HG02852 (cell line): ENCODE data around the gene ONECUT2.
A peak's percentile ranks its signal among the peaks of the same experiment; 100 is the strongest.
"Not testable (repeated sequence)": the region's sequence is repeated elsewhere in the genome, so short reads cannot be mapped to it uniquely, and the experiment has no call there.

Experiments used
- ATAC-seq: cut with Tn5 transposase; IDR thresholded peaks from one replicate; pipeline ENCODE4 v1.9.1; 2021; ENCODE audit warnings: mild to moderate bottlenecking, moderate library complexity; ENCODE audit not compliant: unreplicated experiment

ONECUT2 gene

DNA sequence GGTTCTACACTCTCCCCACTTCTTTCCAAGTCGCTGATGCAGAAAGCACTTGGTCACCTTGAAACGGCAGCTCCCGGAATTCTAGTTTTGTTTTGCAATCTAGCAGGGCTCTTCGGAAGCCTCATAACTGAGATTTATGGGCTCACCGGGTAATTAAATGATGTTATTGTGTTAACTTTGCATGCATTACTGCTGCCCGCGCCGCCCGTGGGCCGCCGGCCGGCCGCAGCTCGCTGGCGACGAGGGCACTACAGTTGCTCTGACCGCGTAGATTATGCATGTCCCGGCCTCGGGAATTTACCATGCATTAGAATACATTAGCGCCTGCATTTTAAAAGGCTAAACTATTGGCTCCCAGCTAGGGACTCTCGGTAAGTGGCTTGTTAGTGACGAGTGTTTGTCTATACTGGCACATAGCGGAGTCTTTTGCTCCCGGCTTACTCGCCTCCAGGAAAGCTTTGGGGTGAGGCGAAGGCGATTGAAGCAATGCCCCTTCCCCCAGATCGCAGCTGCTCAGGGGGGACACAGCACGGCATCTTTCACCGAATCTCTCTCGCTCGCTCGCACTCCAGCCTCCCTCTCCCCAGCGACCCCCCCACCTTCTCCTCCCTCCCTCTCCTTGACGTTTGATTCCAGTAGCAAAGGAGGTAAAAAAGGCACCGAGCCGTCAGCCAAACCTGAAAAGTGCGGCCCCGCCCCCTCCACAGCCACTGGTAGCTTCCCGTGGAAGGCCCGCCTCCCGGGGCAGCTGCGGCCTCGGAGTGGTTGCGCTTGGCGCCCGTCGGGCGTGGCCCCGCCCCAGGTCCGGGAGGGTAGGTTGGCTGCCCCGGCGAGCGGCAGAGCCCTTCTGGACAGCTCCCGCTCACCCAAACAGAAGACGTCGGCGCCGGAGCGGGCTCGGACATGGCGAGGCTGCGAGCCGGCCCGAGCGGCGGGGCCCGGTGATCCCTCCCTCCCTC, at the start of gene ONECUT2:
ONECUT2 (plus strand) TSS at position 839 of the 959 bp plus-strand sequence. CDS start 343 bp downstream, outside the sequence.
- ATAC-seq, result peak; percentile 81

DNA sequence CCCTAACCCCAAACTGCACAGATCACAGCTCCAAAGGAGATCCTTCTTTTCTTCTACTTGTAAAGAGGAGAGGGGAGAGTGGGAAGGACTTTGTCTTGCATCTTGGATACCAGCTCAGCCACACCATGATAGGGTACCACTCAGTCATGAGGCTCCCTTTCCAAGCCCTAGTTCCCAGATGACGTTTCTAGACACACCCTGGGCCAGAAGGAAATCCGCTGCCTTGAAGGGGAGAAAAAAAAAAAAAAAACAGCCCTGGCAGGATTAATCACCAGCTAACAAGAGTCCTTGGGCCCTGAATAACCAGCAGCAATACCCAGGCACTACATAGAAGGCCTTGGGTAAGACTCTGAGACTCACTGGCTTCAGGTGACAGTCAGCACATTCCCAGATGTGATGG, 45.9 kb upstream of the ONECUT2 start:
- ATAC-seq, result no peak

DNA sequence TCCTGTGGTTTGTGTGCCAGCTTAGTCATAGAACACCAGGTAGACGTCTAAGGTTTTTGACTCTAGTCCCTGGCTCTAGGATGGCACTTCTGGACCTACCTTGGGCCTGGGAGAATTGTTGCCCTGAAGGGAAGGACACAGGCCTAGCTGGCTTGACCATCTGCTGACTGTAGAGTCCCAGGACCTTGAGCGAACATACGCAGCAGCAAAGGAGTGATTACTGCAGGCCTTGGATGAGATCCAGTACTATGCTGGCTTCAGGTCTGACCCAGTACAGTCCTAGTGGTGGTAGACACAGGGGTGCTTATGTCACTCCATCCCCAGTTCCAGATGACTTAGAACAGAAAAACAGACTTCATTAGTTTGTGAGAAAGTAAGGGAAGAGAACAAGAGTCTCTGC, 45.1 kb upstream of the ONECUT2 start:
- no peak for ATAC-seq

DNA sequence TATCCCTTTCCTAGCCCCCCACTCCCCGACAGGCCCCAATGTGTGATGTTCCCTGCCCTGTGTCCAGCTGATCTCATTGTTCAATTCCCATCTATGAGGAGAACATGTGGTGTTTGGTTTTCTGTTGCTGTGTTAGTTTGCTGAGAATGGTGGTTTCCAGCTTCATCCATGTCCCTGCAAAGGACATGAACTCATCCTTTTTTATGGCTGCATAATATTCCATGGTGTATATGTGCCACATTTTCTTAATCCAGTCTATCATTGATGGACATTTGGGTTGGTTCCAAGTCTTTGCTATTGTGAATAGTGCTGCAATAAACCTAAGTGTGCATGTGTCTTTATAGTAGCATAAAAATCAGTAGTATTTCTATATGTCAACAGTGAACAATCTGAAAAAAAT, 40.4 kb upstream of the ONECUT2 start:
- not testable (repeated sequence) for ATAC-seq

DNA sequence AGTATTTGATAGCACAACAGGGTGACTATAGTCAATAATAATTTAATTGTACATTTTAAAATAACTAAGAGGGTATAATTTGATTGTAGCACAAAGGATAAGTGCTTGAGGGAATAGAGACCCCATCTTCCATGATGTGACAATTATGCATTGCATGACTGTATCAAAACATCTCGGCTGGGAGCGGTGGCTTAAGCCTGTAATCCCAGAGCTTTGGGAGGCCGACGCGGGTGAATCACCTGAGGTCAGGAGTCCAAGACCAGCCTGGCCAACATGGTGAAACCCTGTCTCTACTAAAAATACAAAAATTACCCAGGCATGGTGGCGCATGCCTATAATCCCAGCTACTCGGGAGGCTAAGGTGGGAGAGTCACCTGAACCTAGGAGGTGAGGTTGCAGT, 38.3 kb upstream of the ONECUT2 start:
- ATAC-seq, result not testable (repeated sequence)

DNA sequence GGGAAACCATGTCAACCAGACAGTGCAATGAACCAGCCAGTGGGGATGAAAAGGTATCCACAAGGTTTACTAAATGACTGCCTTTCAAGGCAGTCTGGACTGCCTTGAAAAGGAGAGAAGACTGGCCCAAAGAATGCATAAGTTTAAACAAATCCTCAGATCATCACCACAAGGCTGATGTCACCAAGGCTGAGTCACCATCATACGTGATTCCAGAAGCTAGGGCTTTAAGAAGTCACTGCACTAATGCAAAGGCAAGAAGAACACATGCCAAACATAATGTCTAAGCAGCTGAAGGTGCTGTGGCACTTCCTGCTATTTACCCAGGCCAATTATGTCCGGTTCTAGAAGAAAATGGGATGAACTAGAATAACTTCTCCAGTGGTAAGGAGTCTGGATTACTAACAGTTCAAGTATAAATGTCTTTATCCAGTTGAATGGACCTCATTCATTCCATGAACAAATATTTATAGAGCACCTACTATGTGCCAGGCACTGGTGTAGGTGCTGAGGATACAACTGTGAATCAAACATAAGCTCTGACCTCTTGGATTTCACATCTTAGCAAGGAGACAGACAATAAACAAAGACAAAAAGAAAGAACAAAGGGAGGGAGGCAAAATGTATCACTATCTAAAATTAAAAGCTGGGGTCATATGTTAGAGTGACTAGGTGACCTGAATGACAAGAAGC, 37.6 kb upstream of the ONECUT2 start:
- ATAC-seq, result no peak

DNA sequence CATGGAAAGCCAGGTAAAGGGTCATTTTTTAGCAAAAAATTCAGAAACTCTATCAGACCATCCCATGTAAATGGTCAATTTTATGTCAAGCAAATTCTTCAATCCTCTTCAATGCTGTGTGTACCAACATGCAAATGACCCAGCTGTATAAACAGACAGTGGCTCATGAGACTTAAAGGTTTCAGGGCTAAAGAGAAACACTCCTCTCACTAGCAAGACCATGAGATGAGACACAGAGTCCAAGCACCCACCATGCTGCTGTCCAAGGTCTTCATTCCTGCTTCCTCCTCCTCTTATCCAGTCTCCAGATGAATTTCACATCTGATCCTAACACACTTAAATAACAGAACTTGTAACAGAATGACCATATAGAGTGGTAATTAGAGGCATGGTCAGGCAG, 30.8 kb upstream of the ONECUT2 start:
- ATAC-seq, result no peak

DNA sequence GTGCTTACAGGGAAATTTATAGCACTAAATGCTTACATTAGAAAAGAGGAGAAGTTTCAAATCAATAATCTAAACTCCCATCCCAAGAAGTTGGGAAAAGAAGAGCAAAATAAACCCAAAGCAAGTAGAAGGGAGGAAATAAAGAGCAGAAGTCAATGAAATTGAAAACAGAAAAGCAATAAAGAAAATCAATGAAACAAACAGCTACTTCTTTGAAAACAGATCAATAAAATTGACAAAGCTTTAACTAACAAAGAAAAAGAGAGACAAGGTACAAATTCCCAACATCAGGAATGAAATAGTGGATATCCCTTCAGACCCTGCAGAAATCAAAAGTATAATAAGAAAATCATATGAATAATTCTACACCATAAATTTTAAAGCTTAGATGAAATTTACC, 25.5 kb upstream of the ONECUT2 start:
- no peak for ATAC-seq

DNA sequence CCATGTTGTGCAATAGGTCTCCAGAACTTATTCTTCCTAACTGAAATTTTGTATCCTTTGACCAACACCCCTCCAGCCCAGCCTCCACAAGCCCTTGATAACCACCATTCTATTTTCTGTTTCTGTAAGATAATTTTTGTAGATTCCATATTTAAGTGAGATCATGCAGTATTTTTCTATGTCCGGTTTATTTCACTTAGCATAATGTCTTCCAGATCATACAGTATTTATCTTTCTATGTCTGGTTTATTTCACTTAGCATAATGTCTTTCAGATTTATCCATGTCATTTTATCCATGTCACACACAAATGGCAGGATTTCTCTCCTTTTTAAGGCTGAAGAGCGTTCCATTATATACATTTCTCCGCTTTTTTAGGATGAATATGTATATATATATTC, 24.4 kb upstream of the ONECUT2 start:
- no peak for ATAC-seq

DNA sequence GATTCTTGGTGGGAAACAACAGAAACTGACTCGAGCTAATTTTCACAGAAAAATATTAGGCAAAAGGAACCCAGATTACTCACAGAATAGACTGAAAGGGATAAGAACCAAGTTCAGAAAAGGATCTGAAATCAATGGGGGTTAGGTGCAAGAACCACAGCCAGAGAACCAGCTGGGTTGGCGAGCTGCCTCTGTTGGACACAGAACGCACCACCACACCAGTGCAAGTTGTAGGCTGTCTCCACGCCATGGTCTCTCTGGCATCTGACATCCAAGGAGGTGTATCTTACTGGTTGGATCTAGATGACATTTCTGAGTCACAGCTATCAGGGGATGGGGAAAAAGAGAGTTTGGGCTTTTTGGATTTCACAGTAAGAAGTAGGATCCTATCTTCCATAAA, 18.6 kb upstream of the ONECUT2 start:
- no peak for ATAC-seq

DNA sequence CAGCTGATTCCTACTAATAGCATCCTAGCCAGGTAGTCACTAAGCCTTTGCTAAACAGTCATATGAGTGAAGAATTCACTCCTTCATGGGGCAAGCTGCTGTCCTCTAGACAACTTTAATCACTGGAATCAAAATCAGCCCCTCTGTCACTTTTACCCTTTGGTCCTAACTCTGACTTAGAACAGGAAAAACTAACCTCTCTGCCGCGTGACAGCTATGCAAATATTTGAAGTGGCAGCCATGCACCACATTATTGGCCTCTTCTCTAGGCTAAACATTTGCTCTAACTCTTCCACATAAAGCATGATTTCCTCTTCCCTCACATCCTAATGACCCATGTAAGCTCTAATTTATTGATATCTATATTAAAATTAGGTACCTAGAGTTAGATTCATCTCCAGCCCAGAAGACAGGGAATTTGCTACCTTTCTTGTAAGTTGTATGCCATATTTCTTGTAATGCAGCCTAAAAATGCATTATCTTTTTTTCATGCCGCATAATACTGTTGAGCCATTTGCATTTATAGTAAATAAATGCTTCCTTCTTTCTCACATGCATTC, 12.8 kb upstream of the ONECUT2 start:
- ATAC-seq, result no peak

DNA sequence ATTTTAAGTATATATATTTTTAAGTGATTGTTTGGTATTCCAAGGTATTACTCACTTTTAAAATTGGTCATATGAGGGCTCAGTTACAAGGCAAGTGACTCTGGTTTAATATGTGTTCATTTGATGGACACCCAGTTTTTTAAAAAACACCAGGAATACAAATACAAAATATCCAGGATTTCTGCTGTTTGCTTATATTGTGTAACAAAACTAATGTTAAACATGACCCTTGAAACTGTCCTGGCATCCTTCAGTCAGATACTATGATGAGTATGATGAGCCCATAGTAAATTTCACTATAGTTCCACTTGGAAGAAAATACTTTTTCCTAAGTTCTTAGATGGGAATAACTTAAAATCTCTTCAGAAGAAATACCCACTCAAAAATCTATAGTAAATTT, 11.4 kb upstream of the ONECUT2 start:
- ATAC-seq, result no peak

DNA sequence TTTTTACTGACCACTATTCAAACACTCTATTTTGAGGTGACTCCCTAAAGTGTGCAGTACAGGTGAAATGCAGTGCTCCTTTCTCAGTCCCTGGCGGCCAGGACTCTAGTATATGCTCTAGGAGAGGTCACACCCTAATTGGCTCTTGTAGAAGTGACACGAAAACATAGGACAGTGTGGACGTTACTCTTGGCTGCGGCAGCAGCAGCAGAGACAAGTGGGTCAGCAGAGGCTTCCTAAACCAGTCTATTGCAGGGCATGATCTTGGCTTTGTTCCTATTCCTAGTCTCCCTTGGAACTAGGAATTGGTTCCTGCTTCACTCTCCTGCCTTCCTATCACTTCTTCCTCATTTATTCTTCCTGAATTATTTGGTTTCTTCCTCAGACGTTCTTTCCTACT, 10.1 kb upstream of the ONECUT2 start:
- ATAC-seq, result no peak

DNA sequence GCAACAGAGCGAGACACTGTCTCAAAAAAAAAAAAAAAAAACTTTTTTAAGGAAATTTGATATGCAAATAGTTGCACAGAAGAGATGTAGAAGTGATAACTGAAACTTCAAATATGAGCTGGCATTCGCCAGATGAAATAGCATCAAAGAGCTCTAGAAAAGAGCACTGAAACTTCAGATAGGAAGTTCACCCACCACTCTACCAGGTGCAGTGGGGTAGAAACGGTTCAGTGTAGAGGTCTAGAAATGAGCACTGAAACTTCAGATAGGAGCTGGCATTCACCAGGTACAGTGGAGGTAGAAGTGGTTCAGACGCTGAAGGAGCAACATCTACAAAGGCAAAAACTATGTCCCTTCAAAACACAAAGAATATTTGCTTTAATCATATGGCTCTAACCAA, 9.0 kb upstream of the ONECUT2 start:
- no peak for ATAC-seq

DNA sequence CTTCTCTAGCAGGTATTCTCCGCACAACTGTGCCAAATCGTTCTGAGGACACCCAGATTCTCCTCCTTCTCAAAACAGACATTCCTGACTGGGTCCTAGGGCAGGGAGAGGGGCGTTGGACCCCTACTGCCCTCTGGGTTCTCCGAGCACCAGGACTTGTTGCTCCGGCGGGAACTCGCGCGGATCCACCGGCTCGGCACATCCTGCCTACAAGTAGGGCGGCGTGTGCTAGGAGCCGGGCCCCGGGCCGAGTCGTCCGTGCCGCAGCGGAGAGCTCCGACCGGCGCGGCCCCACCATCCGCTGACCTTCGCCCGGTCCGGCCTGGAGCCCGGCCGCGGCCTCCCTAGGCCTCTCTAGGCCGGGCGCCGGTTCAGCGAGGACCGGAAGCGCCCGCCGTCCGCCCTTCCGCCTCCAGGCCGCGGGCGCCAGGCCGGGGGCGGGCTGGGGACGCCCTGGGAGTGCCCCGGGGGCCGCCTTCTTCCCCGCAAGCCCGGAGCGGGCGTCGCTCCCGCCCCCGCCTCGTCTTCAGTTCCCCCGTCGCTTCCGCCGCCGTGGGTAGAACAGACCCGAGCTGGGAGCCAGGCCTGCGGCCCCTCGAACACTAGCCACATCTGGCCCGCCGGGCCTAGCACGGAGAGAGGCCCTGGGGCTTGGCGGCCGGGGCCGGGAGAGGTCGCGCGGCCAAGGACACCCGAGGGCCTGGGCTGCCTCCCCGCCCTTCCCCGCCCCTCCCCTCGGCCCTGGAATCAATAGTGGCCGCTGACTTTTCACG, 7.6 kb upstream of the ONECUT2 start:
- ATAC-seq, result no peak

DNA sequence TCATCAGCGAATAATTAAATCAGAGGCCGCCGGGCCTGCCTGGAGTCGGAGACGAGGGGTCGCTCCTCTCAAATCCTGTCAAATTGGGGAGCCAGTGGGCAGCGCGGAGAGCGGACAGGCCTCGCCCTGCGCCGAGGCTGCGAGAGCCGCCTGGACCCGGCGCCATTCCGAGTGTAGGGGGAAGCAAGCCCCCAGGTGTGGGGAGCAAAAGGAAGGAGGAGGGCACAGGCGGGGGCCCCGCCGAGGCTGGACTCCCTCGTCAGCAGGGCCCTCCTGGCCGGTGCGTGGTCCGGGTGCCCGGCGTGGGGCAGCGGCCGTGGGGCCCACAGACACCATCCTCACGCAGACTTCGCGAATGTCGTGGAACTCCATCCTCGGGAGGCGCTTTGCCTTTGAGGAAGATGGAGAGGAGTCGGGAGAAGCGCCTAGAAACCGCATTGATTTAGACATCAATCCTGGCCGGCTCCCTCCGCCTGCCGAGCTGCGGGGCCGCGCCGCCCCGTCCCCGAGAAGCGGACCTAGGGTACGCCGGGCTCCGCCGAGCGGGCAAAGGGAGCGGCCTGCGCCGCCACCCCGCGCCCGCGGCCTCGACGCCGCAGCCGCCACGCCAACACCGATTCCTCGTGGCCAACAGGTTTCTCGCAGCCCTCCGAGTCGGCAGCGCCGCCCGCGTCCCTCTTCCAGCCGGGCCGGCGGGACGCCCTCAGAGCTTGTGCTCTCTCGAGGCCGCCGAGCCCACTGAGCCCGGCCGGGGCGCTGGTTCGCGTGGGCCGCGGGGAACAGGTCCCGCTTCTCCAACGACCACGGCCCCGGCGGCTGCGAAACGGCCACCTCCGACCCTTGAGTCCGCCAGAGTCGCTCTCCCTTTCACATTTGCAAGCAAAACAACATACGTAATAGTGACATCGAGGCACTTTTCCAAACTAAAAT, 6.7 kb upstream of the ONECUT2 start:
- no peak for ATAC-seq

DNA sequence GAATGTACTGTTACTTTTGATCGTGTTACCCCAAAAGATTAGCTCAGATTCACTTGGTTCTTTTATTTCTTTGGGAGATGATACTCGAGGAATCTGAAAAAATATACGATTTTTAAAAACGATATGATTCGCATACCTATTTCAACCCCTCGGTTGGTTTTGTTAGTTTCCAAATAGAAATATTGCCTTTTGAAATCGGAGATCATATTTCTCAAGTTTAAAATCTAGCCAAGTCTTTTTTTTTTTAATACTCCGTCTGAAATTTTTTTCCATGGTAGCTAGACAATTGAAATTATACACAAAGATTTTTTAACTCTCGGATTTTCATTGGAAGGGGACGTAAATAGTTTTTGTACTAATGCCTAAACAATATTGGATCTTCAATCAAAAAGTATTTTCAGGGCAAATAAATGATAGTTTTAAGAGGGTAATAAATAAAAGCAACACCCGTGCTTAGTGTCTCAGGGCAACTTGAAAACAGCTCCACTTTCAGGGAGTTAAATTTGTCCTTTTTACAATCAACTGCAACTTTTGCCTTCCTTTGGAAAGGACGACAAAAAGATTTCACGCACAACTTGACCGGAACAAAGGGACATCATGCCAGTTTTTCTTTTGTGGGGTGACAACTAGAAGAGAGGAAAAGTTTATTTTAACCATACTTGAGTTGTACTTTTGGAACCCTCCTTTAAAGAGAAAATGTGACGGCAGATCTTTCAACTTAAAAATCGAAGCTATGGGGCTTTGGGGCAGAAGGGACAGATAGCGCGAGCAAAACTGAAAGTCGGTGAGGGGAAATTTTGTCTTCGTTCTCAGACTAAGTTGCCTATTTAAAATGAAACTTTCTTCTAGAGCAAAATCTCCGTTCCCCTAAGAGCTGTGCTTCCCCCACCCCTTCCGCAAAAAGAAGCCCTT, 5.8 kb upstream of the ONECUT2 start:
- ATAC-seq, result no peak

DNA sequence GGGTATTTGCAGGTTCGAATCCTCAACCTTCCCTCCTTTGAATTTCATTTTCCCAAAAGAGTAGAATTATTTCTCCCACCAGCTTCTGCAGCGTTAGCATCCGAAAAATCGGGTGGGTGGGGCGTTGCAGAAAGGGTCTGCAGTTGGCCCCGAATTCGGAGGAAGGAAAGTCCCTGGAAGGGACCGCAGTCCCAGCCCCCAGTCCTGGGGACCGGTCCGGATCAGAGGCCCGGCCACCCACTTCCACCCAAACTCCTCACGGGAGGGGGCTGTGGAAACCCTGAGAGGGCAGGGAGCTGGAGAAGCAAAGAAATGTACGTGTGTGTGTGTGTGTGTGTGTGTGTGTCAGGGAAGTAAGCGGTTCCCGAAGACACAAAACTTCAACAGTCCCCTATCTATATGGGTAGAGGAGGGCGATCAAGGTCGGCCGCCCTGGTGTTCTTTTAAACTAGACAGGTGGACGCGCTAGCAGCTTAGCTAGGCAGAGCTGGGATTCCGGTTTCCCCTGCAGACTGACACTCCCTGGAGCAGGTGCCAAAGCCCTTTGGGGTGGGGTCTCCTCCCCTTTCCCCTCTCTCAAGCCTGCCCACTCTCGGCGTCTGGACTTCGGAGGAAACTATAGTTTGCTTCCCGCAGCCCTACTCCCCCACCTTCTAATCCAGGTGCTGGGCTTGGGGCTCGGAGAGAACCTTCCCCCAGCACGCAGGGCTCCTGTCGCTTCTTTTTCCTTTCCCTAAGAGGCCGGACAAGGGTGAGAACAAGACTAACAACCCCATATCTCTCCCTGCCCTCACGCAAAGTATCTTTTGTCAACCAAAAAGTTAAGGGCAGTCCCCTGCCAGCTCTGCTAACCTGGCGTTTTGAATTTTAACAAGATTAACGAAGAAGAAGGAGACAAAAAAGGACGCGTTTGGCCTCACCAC, 4.8 kb upstream of the ONECUT2 start:
- no peak for ATAC-seq
